ENCODE data around the gene NUCB1.

The NUCB1 gene

DNA sequence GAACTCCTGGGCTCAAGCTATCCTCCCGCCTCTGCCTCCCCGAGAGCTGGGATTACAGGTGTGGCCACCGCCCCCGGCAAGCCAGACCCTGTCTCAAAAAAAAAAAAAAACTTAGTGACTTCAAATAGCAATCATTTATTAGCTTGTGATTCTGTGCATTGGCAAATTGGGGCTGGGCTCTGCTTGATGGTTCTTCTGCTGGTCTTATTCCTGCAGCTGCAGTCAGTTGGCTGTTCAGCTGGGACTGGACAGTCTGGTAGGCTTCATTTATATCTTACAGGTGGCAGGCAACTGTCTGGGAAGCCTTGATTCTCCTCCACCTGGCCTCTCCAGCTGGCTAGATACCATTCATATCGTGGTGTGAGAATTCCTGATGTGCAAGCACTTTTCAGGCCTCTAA lies 40.8 kb downstream of the NUCB1 start:
- Histone ChIP-seq H3K4me1 (ENCODE audit: low read length) (no peaks in the 10 kb centered on the region), H3K27me3 (ENCODE audit: low read depth, low read length) (no peaks in the 10 kb centered on the region), H3K4me3 (ENCODE audit: low read length) (no peak overlapping the region), H4K20me1 (ENCODE audit: insufficient read depth, low read length) (no peaks in the 10 kb centered on the region), H3K79me2 (ENCODE audit: low read length) (no peaks in the 10 kb centered on the region), H3K4me2 (ENCODE audit: low read length) (no peak overlapping the region), H2AFZ (ENCODE audit: low read depth, low read length) (no peak overlapping the region), H3K9ac (ENCODE audit: low read length) (no peak overlapping the region), H3K36me3 (replicated peaks; ENCODE audit: low read depth, low read length) (no peaks in the 10 kb centered on the region), H3K27ac (ENCODE audit: low read length) (no peak overlapping the region), H3K9me3 (ENCODE audit: insufficient read depth, low read length) (0 out of 2 replicates have a peak, but pooled peaks cover 7% of the 10 kb centered on the region)
- TF ChIP-seq, protein P1, sequence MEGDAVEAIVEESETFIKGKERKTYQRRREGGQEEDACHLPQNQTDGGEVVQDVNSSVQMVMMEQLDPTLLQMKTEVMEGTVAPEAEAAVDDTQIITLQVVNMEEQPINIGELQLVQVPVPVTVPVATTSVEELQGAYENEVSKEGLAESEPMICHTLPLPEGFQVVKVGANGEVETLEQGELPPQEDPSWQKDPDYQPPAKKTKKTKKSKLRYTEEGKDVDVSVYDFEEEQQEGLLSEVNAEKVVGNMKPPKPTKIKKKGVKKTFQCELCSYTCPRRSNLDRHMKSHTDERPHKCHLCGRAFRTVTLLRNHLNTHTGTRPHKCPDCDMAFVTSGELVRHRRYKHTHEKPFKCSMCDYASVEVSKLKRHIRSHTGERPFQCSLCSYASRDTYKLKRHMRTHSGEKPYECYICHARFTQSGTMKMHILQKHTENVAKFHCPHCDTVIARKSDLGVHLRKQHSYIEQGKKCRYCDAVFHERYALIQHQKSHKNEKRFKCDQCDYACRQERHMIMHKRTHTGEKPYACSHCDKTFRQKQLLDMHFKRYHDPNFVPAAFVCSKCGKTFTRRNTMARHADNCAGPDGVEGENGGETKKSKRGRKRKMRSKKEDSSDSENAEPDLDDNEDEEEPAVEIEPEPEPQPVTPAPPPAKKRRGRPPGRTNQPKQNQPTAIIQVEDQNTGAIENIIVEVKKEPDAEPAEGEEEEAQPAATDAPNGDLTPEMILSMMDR (IDR thresholded peaks at IDR 0.05; ENCODE audit: low read depth, low read length): no peak
- TF ChIP-seq EZH2phosphoT487 (IDR thresholded peaks at IDR 0.05; ENCODE audit: low read depth): no peak

DNA sequence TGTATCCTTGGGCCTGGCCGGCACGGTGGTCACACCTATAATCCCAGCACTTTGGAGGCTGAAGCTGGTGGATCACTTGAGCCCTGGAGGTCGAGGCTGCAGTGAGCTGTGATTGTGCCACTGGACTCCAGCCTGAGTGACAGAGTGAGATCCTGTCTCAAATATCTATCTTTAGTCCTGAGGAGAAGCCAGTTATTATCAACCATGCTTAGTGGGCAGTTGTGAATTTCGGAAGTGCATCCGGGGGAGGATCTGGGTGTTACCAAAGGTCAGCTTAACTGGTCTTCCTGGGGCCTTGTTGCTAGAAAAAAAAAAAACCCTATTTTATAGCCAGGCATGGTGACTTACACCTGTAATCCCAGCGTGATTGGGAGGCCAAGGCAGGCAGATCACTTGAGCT lies 43.0 kb downstream of the NUCB1 start:
- H3K79me2 ChIP-seq (ENCODE audit: low read length): no peaks in the 10 kb centered on the region

DNA sequence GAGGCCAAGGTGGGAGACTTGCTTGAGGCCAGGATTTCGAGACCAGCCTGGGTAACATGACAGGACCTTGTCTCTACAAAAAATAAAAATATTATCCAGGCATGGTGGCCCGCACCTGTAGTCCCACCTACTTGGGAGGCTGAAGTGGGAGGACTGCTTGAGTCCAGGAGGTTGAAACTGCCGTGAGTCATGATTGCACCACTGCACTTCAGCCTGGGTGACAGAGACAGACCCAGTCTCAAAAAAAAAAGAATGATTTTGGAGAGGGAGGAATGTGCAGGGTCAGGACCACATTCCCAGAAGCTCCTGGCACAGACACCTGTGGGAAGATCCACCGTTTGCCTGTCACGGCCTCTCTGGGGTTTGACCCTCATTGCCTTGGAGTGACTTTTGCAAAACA lies 45.3 kb downstream of the NUCB1 start:
- Histone ChIP-seq H2AFZ (ENCODE audit: low read depth, low read length) (no peak overlapping the region), H3K27me3 (ENCODE audit: low read depth, low read length) (no peaks in the 10 kb centered on the region)
- TF ChIP-seq, protein P1 (IDR thresholded peaks at IDR 0.05; ENCODE audit: low read depth, low read length): no peak
- no peak for TF ChIP-seq EZH2phosphoT487 (IDR thresholded peaks at IDR 0.05; ENCODE audit: low read depth)

More for the DNA sequence above, 43.0 kb downstream of the NUCB1 start:
- Histone ChIP-seq H4K20me1 (ENCODE audit: insufficient read depth, low read length) (no peaks in the 10 kb centered on the region), H3K4me2 (ENCODE audit: low read length) (no peak overlapping the region), H3K27me3 (ENCODE audit: low read depth, low read length) (no peaks in the 10 kb centered on the region), H3K4me1 (ENCODE audit: low read length) (no peaks in the 10 kb centered on the region), H3K9me3 (ENCODE audit: insufficient read depth, low read length) (peaks cover 15% of the 10 kb centered on the region; the same call in 1 of the 2 replicates), H2AFZ (ENCODE audit: low read depth, low read length) (no peak overlapping the region), H3K9ac (ENCODE audit: low read length) (no peak overlapping the region), H3K27ac (ENCODE audit: low read length) (no peak overlapping the region), H3K36me3 (replicated peaks; ENCODE audit: low read depth, low read length) (peaks cover 5% of the 10 kb centered on the region), H3K4me3 (ENCODE audit: low read length) (no peak overlapping the region)
- TF ChIP-seq, protein P1 (IDR thresholded peaks at IDR 0.05; ENCODE audit: low read depth, low read length): no peak
- no peak for TF ChIP-seq EZH2phosphoT487 (IDR thresholded peaks at IDR 0.05; ENCODE audit: low read depth)

DNA sequence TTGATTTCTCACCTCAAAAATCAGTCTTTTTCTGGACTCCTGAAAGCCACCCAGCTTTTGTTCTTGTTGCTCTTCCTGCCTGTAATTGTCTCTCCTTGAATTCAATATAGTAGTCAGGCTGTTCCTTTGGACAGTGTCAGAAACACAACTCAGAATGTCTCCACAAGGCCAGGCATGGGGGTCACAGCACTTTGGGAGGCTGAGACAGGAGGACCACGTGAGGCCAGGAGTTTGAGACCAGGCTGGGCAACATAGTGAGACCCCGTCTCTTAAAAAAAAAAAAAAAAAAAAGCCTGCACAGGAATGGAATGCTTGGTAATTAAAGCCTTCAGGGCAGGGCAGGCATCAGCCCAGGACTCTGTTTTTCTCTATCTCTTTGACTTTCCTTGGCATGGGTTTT lies 45.7 kb downstream of the NUCB1 start:
- Histone ChIP-seq H3K9ac (ENCODE audit: low read length) (no peak overlapping the region), H3K36me3 (replicated peaks; ENCODE audit: low read depth, low read length) (peaks cover 5% of the 10 kb centered on the region), H3K4me1 (ENCODE audit: low read length) (no peaks in the 10 kb centered on the region), H3K27ac (ENCODE audit: low read length) (no peak overlapping the region), H3K79me2 (ENCODE audit: low read length) (no peaks in the 10 kb centered on the region), H3K9me3 (ENCODE audit: insufficient read depth, low read length) (peaks cover 14% of the 10 kb centered on the region; the same call in 1 of the 2 replicates), H3K27me3 (ENCODE audit: low read depth, low read length) (no peaks in the 10 kb centered on the region), H3K4me2 (ENCODE audit: low read length) (no peak overlapping the region), H3K4me3 (ENCODE audit: low read length) (no peak overlapping the region), H2AFZ (ENCODE audit: low read depth, low read length) (no peak overlapping the region), H4K20me1 (ENCODE audit: insufficient read depth, low read length) (no peaks in the 10 kb centered on the region)
- TF ChIP-seq, protein P1 (IDR thresholded peaks at IDR 0.05; ENCODE audit: low read depth, low read length): no peak
- TF ChIP-seq EZH2phosphoT487 (IDR thresholded peaks at IDR 0.05; ENCODE audit: low read depth): no peak

More for the DNA sequence above, 45.3 kb downstream of the NUCB1 start:
- H4K20me1 ChIP-seq (ENCODE audit: insufficient read depth, low read length): no peaks in the 10 kb centered on the region
- no peak overlapping the region for H3K4me3 ChIP-seq (ENCODE audit: low read length)
- no peak overlapping the region for H3K4me2 ChIP-seq (ENCODE audit: low read length)
- no peak overlapping the region for H3K27ac ChIP-seq (ENCODE audit: low read length)
- H3K79me2 ChIP-seq (ENCODE audit: low read length): no peaks in the 10 kb centered on the region
- no peak overlapping the region for H3K9ac ChIP-seq (ENCODE audit: low read length)
- H3K9me3 ChIP-seq (ENCODE audit: insufficient read depth, low read length): peaks cover 15% of the 10 kb centered on the region; the same call in 1 of the 2 replicates
- peaks cover 5% of the 10 kb centered on the region for H3K36me3 ChIP-seq (replicated peaks; ENCODE audit: low read depth, low read length)
- H3K4me1 ChIP-seq (ENCODE audit: low read length): no peaks in the 10 kb centered on the region
